WERI-Rb-1 (cell line): ENCODE data around the gene CIT.

ENCODE experiments used
- DNase-seq: peaks from one replicate; pipeline ENCODE4 v3.0.0-alpha.2; 2020
- H3K27ac ChIP-seq: fragments of 250-450 bp; sonication (Bioruptor Pico); 2 replicates; pipeline ENCODE4 v1.5.1; 2020; ENCODE audit warnings: mild to moderate bottlenecking, moderate library complexity
- H3K27me3 ChIP-seq: fragments of 250-450 bp; sonication (Bioruptor Pico); 2 replicates; pipeline ENCODE4 v1.5.1; 2021; ENCODE audit warnings: mild to moderate bottlenecking, low read depth, moderate library complexity; ENCODE audit not compliant: insufficient read depth, severe bottlenecking
- H3K36me3 ChIP-seq: fragments of 250-450 bp; sonication (Bioruptor Pico); 2 replicates; pipeline ENCODE4 v1.5.1; 2020; ENCODE audit warnings: mild to moderate bottlenecking, moderate library complexity
- H3K4me3 ChIP-seq: 2 replicates; pipeline ENCODE4 v1.5.1; 2011; ENCODE audit warnings: low read depth, mild to moderate bottlenecking, control low read depth, low read length
- H3K9me3 ChIP-seq: fragments of 250-450 bp; sonication (Bioruptor Pico); 2 replicates; pipeline ENCODE4 v1.5.1; 2021; ENCODE audit warnings: mild to moderate bottlenecking, moderate library complexity; ENCODE audit not compliant: severe bottlenecking
- TF ChIP-seq, protein P1 (sequence below): IDR thresholded peaks from 2 replicates; pipeline ENCODE4 v1.5.1; 2011; ENCODE audit warnings: low read depth, mild to moderate bottlenecking, control low read depth, inconsistent platforms, low read length

Gene CIT

GRCh38 chr12:119770146-119770545 lies 107.0 kb downstream of the CIT start:
- H3K27me3 ChIP-seq, result no peaks in the 10 kb centered on the region
- no peak overlapping the region for H3K27ac ChIP-seq
- no peak overlapping the region for H3K4me3 ChIP-seq
- peaks cover 71% of the 10 kb centered on the region for H3K36me3 ChIP-seq
- TF ChIP-seq, protein P1, sequence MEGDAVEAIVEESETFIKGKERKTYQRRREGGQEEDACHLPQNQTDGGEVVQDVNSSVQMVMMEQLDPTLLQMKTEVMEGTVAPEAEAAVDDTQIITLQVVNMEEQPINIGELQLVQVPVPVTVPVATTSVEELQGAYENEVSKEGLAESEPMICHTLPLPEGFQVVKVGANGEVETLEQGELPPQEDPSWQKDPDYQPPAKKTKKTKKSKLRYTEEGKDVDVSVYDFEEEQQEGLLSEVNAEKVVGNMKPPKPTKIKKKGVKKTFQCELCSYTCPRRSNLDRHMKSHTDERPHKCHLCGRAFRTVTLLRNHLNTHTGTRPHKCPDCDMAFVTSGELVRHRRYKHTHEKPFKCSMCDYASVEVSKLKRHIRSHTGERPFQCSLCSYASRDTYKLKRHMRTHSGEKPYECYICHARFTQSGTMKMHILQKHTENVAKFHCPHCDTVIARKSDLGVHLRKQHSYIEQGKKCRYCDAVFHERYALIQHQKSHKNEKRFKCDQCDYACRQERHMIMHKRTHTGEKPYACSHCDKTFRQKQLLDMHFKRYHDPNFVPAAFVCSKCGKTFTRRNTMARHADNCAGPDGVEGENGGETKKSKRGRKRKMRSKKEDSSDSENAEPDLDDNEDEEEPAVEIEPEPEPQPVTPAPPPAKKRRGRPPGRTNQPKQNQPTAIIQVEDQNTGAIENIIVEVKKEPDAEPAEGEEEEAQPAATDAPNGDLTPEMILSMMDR, result no peak
- no peaks in the 10 kb centered on the region for H3K9me3 ChIP-seq
- DNase-seq, result no peak

DNA sequence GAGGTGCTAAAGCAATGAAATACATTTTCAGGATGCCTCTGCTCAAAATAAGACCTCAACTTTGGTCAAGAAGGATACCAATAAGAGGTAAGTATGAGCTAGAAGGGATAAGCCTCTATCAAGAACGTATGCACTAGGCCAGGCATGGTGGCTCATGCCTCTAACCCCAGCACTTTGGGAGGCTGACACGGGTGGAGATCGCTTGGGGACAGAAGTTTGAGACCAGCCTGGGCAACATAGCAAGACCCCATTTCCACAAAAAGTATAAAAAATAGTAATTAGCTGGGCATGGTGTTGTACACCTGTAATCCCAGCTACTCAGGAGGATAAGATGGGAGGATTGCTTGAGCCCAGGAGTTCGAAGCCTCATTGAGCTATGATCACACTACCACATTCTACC lies 114.5 kb downstream of the CIT start:
- H3K36me3 ChIP-seq, result peaks cover 59% of the 10 kb centered on the region
- DNase-seq, result no peak

DNA sequence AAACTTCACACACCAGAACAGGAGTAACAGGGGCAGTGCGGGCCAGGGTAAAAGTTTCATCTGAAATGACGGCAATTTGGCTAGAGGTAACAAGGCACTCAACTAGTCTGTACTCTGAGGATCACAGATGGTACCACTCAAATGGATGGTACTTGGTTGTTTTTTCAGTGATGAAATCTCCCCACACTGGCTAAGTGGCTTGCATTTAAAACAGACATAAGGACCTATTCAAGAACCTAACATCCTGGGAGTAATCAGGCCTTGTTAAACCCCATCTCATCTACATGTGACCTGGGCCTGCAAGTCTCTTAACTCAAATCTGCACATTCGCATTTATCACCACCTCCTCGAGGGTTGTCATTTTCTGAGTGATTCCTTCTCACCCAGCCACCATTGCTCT lies 118.4 kb downstream of the CIT start:
- DNase-seq, result no peak

More for the DNA sequence above, 114.5 kb downstream of the CIT start:
- H3K27ac ChIP-seq, result no peak overlapping the region
- TF ChIP-seq, protein P1, result no peak
- H3K27me3 ChIP-seq, result no peaks in the 10 kb centered on the region
- H3K9me3 ChIP-seq, result no peaks in the 10 kb centered on the region
- H3K4me3 ChIP-seq, result no peak overlapping the region

DNA sequence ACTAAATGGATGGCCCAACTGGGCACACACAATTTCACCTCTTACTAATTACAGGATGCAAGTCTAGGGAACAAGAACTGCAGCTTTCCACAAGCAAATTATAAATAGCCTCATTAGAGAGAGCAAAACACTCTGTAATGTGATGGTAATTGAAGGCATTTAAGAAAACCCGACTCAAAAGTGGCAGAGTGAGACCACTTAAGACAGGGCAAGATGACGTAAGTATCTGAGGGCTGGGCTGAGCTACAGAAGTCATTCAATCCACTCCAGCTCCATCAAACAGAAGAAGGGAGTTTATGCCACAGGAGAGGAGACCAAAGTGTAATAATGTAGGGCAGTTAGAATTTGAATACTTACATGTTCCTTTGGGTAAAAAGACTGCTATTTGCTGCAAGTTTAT lies 118.9 kb downstream of the CIT start:
- TF ChIP-seq, protein P1, result no peak
- Histone ChIP-seq H3K9me3 (no peaks in the 10 kb centered on the region), H3K27ac (peak overlapping the region; percentile 78), H3K27me3 (no peaks in the 10 kb centered on the region), H3K36me3 (peaks cover 61% of the 10 kb centered on the region), H3K4me3 (no peak overlapping the region)
- no peak for DNase-seq

More for the DNA sequence above, 118.4 kb downstream of the CIT start:
- Histone ChIP-seq H3K27ac (peak overlapping the region; percentile 78), H3K4me3 (no peak overlapping the region), H3K9me3 (no peaks in the 10 kb centered on the region), H3K27me3 (no peaks in the 10 kb centered on the region), H3K36me3 (peaks cover 63% of the 10 kb centered on the region)
- TF ChIP-seq, protein P1, result no peak

DNA sequence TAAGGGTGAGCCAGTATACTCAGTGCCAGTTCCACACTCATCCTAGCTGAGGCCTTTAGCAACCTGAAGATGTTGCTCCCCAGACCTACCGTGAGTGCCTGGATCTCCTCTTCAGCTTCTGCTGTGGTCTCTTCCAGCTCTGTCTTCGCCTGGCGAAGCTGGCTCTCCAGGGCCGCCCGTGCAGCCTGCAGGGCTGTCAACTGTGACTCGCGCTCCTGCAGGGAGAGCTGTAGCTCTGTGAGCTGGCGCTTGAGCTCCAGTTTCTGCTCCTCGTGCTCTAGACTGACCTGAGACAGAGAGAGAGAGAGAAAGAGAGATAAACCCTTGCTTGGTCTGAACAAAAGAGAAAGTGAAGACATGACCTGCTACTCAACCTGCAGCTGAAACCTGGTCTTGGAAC lies 125.2 kb downstream of the CIT start:
- Histone ChIP-seq H3K27me3 (no peaks in the 10 kb centered on the region), H3K27ac (no peak overlapping the region), H3K9me3 (no peaks in the 10 kb centered on the region), H3K36me3 (peaks cover 51% of the 10 kb centered on the region), H3K4me3 (no peak overlapping the region)
- no peak for DNase-seq
- TF ChIP-seq, protein P1, result no peak

DNA sequence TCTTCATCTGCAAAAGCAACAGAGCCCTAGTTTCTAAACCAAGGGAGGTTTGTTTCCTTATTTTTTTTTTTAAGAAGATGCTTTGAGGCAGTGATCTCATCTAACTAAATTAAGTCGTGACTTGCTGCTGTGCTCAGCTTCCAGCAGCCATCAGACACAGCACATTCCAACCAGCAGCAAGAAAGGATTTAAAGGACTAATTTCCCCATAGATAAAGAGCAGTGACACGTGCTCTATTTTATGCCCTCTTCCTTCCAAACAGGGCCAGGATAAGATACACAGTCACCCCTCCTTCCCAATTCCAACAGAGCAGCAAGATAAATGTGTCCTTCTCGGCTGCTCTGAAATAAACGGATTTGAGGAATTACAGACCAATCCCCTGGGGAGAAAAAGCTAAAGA lies 127.5 kb downstream of the CIT start:
- Histone ChIP-seq H3K9me3 (peaks cover 5% of the 10 kb centered on the region), H3K27ac (no peak overlapping the region), H3K36me3 (peaks cover 48% of the 10 kb centered on the region), H3K27me3 (no peaks in the 10 kb centered on the region), H3K4me3 (no peak overlapping the region)
- no peak for DNase-seq
- TF ChIP-seq, protein P1, result no peak
